BLaER1 treated with 17β-estradiol and CSF1 and Interleukin-3, amounts not matched to agents 10 nM and 100 nM (cell line): Measurements from ENCODE around the gene PITPNM1.

Experiments
- H3K27ac ChIP-seq, 11 experiments: shearing (Covaris generic); formaldehyde crosslinking; 2 replicates each; pipeline ENCODE4 v1.8.1; 2022
- H3K27me3 ChIP-seq, 11 experiments: shearing (Covaris generic); formaldehyde crosslinking; 2 replicates each; pipeline ENCODE4 v1.8.1; 2022
- H3K36me3 ChIP-seq, 11 experiments: shearing (Covaris generic); formaldehyde crosslinking; 2 replicates each; pipeline ENCODE4 v1.8.1; 2022
- H3K4me1 ChIP-seq, 10 experiments: shearing (Covaris generic); formaldehyde crosslinking; 2 replicates each; pipeline ENCODE4 v1.8.1; 2022
- H3K4me2 ChIP-seq, 11 experiments: shearing (Covaris generic); formaldehyde crosslinking; 2 replicates each; pipeline ENCODE4 v1.8.1; 2022
- H3K4me3 ChIP-seq, 10 experiments: shearing (Covaris generic); formaldehyde crosslinking; 2 replicates each; pipeline ENCODE4 v1.8.1; 2022
- H3K9ac ChIP-seq, 11 experiments: shearing (Covaris generic); formaldehyde crosslinking; 2 replicates each; pipeline ENCODE4 v1.8.1; 2022
- H3K9me3 ChIP-seq, 11 experiments: shearing (Covaris generic); formaldehyde crosslinking; replicated peaks in 1 of 11; 2 replicates each; pipeline ENCODE4 v1.8.1; 2022
- H4K20me1 ChIP-seq, 11 experiments: shearing (Covaris generic); formaldehyde crosslinking; 2 replicates each; pipeline ENCODE4 v1.8.1; 2022
- Cebpa-rat ChIP-seq, 11 experiments: shearing (Covaris generic); IDR thresholded peaks; 2 replicates each; pipeline ENCODE4 v1.8.1; 2022

PITPNM1 gene

GRCh38 chr11:67495234-67496005 is 9.7 kb downstream of the PITPNM1 start:
- H3K4me3 ChIP-seq, result no peak overlapping the region
- H3K27ac ChIP-seq, result no peak overlapping the region
- no peaks in the 10 kb centered on the region for H3K27me3 ChIP-seq
- H3K36me3 ChIP-seq, result peaks cover 58 to 97% (median 89%) of the 10 kb centered on the region in 11 experiments
- no peak for TF ChIP-seq Cebpa-rat (IDR thresholded peaks at IDR 0.05)
- H3K9me3 ChIP-seq, result peaks cover 0 to 7% (median 0%) of the 10 kb centered on the region in 11 experiments; a peak in 1 of 22 replicates
- peak overlapping the region in 2 of 11 experiments; percentile 23 to 29; a peak in 1 of 22 replicates for H3K9ac ChIP-seq
- peaks cover 0 to 92% (median 26%) of the 10 kb centered on the region in 11 experiments; a peak in 18 of 22 replicates for H4K20me1 ChIP-seq
- peaks cover 4 to 17% (median 5%) of the 10 kb centered on the region in 10 experiments; a peak in 19 of 20 replicates for H3K4me1 ChIP-seq
- H3K4me2 ChIP-seq, result no peak overlapping the region

DNA sequence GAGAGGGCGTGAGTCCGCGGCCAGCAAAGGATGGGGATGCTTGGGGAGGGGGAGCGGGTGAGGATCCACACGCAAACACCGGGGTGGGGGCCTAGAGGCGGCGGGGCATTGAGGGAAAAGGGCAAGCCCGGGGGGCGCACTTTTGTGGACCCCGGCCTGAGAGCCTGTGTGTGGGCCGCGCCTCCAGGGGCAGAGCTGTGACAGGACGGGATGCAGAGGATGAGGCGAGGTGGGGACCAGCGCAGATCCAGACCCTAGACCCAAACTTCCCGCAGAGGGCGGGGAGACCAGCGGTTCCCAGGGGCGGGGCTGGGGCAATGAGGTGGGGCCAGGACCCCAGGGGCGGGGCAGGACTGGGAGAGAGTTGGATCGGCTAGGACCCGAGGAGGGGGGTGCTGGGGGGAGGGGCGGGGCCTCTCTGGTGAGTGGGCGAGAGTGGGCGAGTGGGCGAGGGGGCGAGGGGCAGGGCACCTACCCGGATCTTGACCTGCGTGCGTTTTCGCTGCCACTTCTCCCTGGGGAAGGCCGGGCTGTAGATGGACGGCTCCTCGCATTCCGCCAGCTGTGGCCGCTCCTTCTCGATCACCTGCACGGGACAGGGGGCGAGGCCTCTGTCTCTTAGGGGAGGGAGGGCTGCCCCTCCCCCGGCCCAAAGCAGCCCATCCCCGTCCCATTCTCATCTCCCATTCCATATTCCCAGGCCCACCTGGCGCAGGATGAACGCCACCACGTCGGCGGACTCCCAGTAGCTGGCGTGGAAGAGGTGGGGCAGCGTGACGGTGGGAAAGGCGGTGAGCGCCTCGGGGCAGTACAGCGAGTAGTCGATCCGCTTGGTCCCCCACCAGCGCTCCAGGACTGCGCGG is 10.6 kb downstream of the PITPNM1 start:
- TF ChIP-seq Cebpa-rat (IDR thresholded peaks at IDR 0.05), result no peak
- no peaks in the 10 kb centered on the region for H3K27me3 ChIP-seq
- no peak overlapping the region for H3K4me3 ChIP-seq
- no peak overlapping the region for H3K9ac ChIP-seq
- H3K36me3 ChIP-seq, result peaks cover 59 to 97% (median 89%) of the 10 kb centered on the region in 11 experiments
- peaks cover 0 to 11% (median 0%) of the 10 kb centered on the region in 10 experiments; a peak in 4 of 20 replicates for H3K4me1 ChIP-seq
- H3K27ac ChIP-seq, result no peak overlapping the region
- peaks cover 0 to under 1% (median 0%) of the 10 kb centered on the region in 11 experiments; a peak in 1 of 22 replicates for H3K9me3 ChIP-seq
- no peak overlapping the region for H3K4me2 ChIP-seq
- peaks cover 0 to 92% (median 34%) of the 10 kb centered on the region in 11 experiments; a peak in 19 of 22 replicates for H4K20me1 ChIP-seq

DNA sequence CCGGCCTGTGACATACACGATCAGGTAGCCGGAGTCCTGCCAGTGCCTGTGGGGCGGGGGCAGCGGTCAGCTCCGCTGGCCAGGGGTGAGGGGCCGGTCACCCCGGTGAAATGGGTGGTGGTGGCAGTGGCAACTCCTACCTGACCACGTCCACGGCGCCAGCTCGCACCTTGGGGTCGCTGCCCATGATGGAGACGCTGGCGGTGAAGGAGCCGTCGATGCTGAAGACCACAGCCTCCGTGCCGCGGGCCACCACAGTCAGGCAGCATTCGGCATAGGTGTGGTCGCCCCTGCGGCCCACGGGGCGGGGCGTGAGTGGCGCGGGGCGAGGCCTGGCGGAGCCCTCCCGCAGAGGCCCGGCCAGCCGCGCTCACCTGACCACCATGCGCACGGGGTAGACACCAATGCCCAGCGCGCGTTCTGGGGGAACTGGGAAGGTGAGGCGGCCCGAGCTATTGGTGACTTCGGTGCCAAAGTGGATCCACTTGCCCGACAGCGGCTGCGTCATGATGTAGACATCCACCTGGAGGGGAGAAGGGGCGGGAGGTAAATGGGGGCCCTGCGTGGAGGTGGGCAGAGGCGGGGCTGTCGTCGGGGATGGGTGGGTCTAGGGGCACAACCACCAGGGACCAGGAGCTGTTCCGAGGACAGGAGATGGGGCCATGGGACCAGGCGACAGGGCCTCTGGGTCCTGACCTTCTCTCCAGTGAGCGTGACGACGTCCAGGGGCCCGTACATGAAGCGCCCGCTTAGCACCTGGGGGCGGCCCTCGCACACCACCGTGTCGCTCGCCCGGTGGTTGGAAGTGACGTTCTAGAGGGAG is 11.4 kb downstream of the PITPNM1 start:
- H3K9me3 ChIP-seq, result no peaks in the 10 kb centered on the region
- H4K20me1 ChIP-seq, result peaks cover 0 to 98% (median 43%) of the 10 kb centered on the region in 11 experiments; a peak in 20 of 22 replicates
- H3K4me2 ChIP-seq, result no peak overlapping the region
- H3K36me3 ChIP-seq, result peaks cover 67 to 98% (median 93%) of the 10 kb centered on the region in 11 experiments
- H3K4me1 ChIP-seq, result peaks cover 0 to 11% (median 0%) of the 10 kb centered on the region in 10 experiments; a peak in 4 of 20 replicates
- H3K27ac ChIP-seq, result no peak overlapping the region
- H3K4me3 ChIP-seq, result no peak overlapping the region
- no peaks in the 10 kb centered on the region for H3K27me3 ChIP-seq
- no peak for TF ChIP-seq Cebpa-rat (IDR thresholded peaks at IDR 0.05)
- H3K9ac ChIP-seq, result no peak overlapping the region

- Histone ChIP-seq H3K4me2 (no peak overlapping the region), H3K36me3 (peaks cover 68 to 98% (median 93%) of the 10 kb centered on the region in 11 experiments), H3K9me3 (no peaks in the 10 kb centered on the region), H3K4me1 (peaks cover 0 to 11% (median 0%) of the 10 kb centered on the region in 10 experiments; a peak in 4 of 20 replicates), H3K27ac (no peak overlapping the region), H3K27me3 (no peaks in the 10 kb centered on the region), H4K20me1 (peaks cover 0 to 98% (median 50%) of the 10 kb centered on the region in 11 experiments; a peak in 20 of 22 replicates), H3K9ac (no peak overlapping the region), H3K4me3 (no peak overlapping the region)
- no peak for TF ChIP-seq Cebpa-rat (IDR thresholded peaks at IDR 0.05)
Measured at GRCh38 chr11:67492801-67493547, 12.2 kb downstream of the PITPNM1 start.

DNA sequence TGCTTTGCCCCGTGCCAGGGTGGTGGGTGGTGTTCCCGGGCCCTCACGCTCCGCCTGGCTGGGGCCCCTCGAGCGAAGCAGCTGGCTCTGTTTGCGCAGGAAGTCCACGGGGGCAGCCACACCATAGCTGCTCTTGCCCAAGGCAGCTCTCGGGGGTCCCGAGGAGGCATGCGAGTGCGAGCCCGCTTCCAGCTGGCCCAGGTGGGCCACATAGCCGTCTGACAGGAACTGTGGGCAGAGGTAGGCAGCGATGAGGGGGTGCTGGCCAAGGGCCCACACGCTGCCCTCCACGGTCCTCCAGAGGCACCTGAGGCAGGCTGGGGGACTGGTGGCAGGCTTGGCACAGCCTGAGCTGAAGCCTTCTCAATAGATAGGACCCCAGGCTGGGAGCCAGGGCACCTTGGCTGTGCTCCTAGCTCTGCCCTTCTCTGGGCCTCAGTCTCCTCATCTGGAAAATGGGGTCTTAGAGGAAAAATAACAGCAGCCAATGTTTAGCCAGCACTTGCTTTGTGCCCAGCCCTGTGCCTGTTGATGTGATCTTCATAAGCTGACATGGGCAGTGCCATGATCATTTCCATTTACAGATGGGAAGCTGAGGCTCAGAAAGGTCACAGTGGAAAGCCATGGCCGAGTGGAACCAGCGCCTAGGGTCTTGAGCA is 13.0 kb downstream of the PITPNM1 start:
- Histone ChIP-seq H4K20me1 (peaks cover 5 to 98% (median 57%) of the 10 kb centered on the region in 11 experiments; a peak in 20 of 22 replicates), H3K4me3 (no peak overlapping the region), H3K4me2 (no peak overlapping the region), H3K9ac (no peak overlapping the region), H3K9me3 (no peaks in the 10 kb centered on the region), H3K4me1 (peaks cover 0 to 8% (median 0%) of the 10 kb centered on the region in 10 experiments; a peak in 5 of 20 replicates), H3K36me3 (peaks cover 76 to 98% (median 93%) of the 10 kb centered on the region in 11 experiments), H3K27me3 (no peaks in the 10 kb centered on the region), H3K27ac (peak overlapping the region in 1 of 11 experiments; percentile 14; a peak in 1 of 22 replicates)
- no peak for TF ChIP-seq Cebpa-rat (IDR thresholded peaks at IDR 0.05)

GRCh38 chr11:67491276-67492068 is 13.7 kb downstream of the PITPNM1 start:
- Histone ChIP-seq H3K4me1 (peaks cover 2 to 11% (median 6%) of the 10 kb centered on the region in 10 experiments; a peak in 19 of 20 replicates), H3K27me3 (no peaks in the 10 kb centered on the region), H3K9ac (peak overlapping the region in 1 of 11 experiments; percentile 8; a peak in 1 of 22 replicates), H3K4me2 (no peak overlapping the region), H3K4me3 (no peak overlapping the region), H3K9me3 (no peaks in the 10 kb centered on the region), H3K36me3 (peaks cover 83 to 98% (median 93%) of the 10 kb centered on the region in 11 experiments), H4K20me1 (peaks cover 11 to 98% (median 64%) of the 10 kb centered on the region in 11 experiments; a peak in 20 of 22 replicates), H3K27ac (peak overlapping the region in 1 of 11 experiments; percentile 14; a peak in 1 of 22 replicates)
- no peak for TF ChIP-seq Cebpa-rat (IDR thresholded peaks at IDR 0.05)

DNA sequence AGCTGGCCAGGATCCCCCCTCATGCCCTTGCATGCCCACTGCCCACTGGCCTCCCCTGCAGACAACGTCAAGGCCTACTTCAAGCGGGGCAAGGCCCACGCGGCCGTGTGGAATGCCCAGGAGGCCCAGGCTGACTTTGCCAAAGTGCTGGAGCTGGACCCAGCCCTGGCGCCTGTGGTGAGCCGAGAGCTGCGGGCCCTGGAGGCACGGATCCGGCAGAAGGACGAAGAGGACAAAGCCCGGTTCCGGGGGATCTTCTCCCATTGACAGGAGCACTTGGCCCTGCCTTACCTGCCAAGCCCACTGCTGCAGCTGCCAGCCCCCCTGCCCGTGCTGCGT is 14.5 kb downstream of the PITPNM1 start:
- H3K4me3 ChIP-seq, result no peak overlapping the region
- no peak overlapping the region for H3K27ac ChIP-seq
- peaks cover 10 to 19% (median 13%) of the 10 kb centered on the region in 10 experiments for H3K4me1 ChIP-seq
- H3K9ac ChIP-seq, result peak overlapping the region in 1 of 11 experiments; percentile 8; a peak in 1 of 22 replicates
- TF ChIP-seq Cebpa-rat (IDR thresholded peaks at IDR 0.05), result no peak
- H3K4me2 ChIP-seq, result no peak overlapping the region
- H3K9me3 ChIP-seq, result no peaks in the 10 kb centered on the region
- H3K27me3 ChIP-seq, result no peaks in the 10 kb centered on the region
- H3K36me3 ChIP-seq, result peaks cover 78 to 96% (median 89%) of the 10 kb centered on the region in 11 experiments
- peaks cover 19 to 98% (median 72%) of the 10 kb centered on the region in 11 experiments; a peak in 21 of 22 replicates for H4K20me1 ChIP-seq
